Posterior vena cava (tissue), 2 donors: ENCODE results near the gene KRTAP10-7. TPM values are rescaled to one million over a fixed set of nuclear protein-coding genes. Genes with fewer than 3 reads are reported as not detected.
"Not testable (repeated sequence)": the region's sequence is repeated elsewhere in the genome, so short reads cannot be mapped to it uniquely, and the experiment has no call there.

Experiments
- DNase-seq: peaks from one replicate; pipeline ENCODE4 v3.0.0-alpha.2; 2020; ENCODE audit warnings: low spot score
- intact Hi-C, 2 donors: fragments of 100-400 bp; cut with DNase I; formaldehyde crosslinking; loops; one replicate each; pipeline versions ENCODE4 v1.14.1 to v1.14.2; 2022 to 2023
- total RNA-seq, 2 donors: library from RNA; stranded (reverse); fragmentation: NEBNext Ultra II Directional; extraction: Animal tissue kit (Norgen Biotek cat#: 25700); gene quantifications; one replicate each; pipeline ENCODE4 v1.2.1, GENCODE V29; 2021
- donor health status: DM: yes; HTN: yes; CAD: no.
- donor health status: DM: yes; HTN: yes; CAD: no.

KRTAP10-7 gene
- total RNA-seq, 2 donors from 2014 or later, result not detected

- intact Hi-C loops, DNase-seq: not testable (repeated sequence)
Measured at GRCh38 chr21:44646366-44647221, 46.2 kb downstream of the KRTAP10-7 start, which contains the start of gene KRTAP10-11. Gene KRTAP10-11 (plus strand): TSS chr21:44646414. CDS start chr21:44646459, 45 bp downstream.

GRCh38 chr21:44647222-44647552 is 46.8 kb downstream of the KRTAP10-7 start:
- DNase-seq, result no peak
- intact Hi-C loops, result no loop called here

GRCh38 chr21:44648557-44649311 is 48.3 kb downstream of the KRTAP10-7 start:
- intact Hi-C loops, result no loop called here
- DNase-seq, result no peak

GRCh38 chr21:44649521-44650100 is 49.2 kb downstream of the KRTAP10-7 start:
- no peak for DNase-seq
- intact Hi-C loops, result no loop called here

- DNase-seq, result no peak
- intact Hi-C loops, result no loop called here
Measured at GRCh38 chr21:44650265-44650972, 50.0 kb downstream of the KRTAP10-7 start.

- intact Hi-C loops, result no loop called here
- no peak for DNase-seq
Measured at GRCh38 chr21:44650973-44651675, 50.7 kb downstream of the KRTAP10-7 start.

Other genes starting within 250 kb of the KRTAP10-7 start
- gene TRPM2, start 247.0 kb upstream of the KRTAP10-7 start, total RNA-seq, result 10 to 100 TPM in 1 of 2 donors, 1 to 10 TPM in 1; 7.7 to 11.3 TPM
- gene LRRC3, start 145.1 kb upstream of the KRTAP10-7 start, total RNA-seq, result 1 to 10 TPM; 1.5 to 1.8 TPM
- not detected for gene KRTAP10-1, start 60.4 kb upstream of the KRTAP10-7 start, total RNA-seq
- gene KRTAP10-2, start 49.1 kb upstream of the KRTAP10-7 start, total RNA-seq, result not detected
- not detected for gene KRTAP10-3, start 41.8 kb upstream of the KRTAP10-7 start, total RNA-seq
- gene KRTAP10-4, start 26.9 kb upstream of the KRTAP10-7 start, total RNA-seq, result not detected
- not detected for gene KRTAP10-5, start 20.0 kb upstream of the KRTAP10-7 start, total RNA-seq
- gene KRTAP10-6, start 8.1 kb upstream of the KRTAP10-7 start, total RNA-seq, result not detected
- not detected for gene KRTAP10-8, start 11.5 kb downstream of the KRTAP10-7 start, total RNA-seq
- gene KRTAP10-9, start 26.5 kb downstream of the KRTAP10-7 start, total RNA-seq, result not detected
- gene KRTAP10-10, start 36.8 kb downstream of the KRTAP10-7 start, total RNA-seq, result not detected
- not detected for gene KRTAP10-11, start 45.8 kb downstream of the KRTAP10-7 start, total RNA-seq
- not detected for gene KRTAP12-4, start 54.1 kb downstream of the KRTAP10-7 start, total RNA-seq
- not detected for gene KRTAP12-3, start 57.3 kb downstream of the KRTAP10-7 start, total RNA-seq
- under 1 TPM in 1 of 2 donors, not detected in 1; 0.48 TPM for gene KRTAP12-2, start 66.3 kb downstream of the KRTAP10-7 start, total RNA-seq
- not detected for gene KRTAP12-1, start 81.6 kb downstream of the KRTAP10-7 start, total RNA-seq
- gene KRTAP10-12, start 96.6 kb downstream of the KRTAP10-7 start, total RNA-seq, result not detected
- under 1 TPM; 0.14 to 0.48 TPM for gene TSPEAR, start 111.0 kb downstream of the KRTAP10-7 start, total RNA-seq
- gene UBE2G2, start 201.2 kb downstream of the KRTAP10-7 start, total RNA-seq, result 10 to 100 TPM; 72.6 to 75.6 TPM
- gene SUMO3, start 217.5 kb downstream of the KRTAP10-7 start, total RNA-seq, result 10 to 100 TPM; 53.5 to 58.3 TPM